GM19468 (cell line): ENCODE results near the gene C7.

Experiments used
- ATAC-seq: cut with Tn5 transposase; IDR thresholded peaks from one replicate; pipeline ENCODE4 v1.9.1; 2021; ENCODE audit warnings: mild to moderate bottlenecking, moderate library complexity, moderate number of reproducible peaks; ENCODE audit not compliant: unreplicated experiment; ENCODE audit errors: extremely low read depth

The C7 gene

GRCh38 chr5:40915341-40915926 lies 6.1 kb downstream of the C7 start:
- ATAC-seq = no peak

GRCh38 chr5:40916226-40916625 lies 6.9 kb downstream of the C7 start:
- no peak for ATAC-seq

- ATAC-seq = no peak
These were observed 19.7 kb downstream of the C7 start for GRCh38 chr5:40928886-40929448.

- ATAC-seq = no peak
These were observed 23.5 kb downstream of the C7 start for GRCh38 chr5:40932766-40933165.

GRCh38 chr5:40937075-40937474 lies 27.8 kb downstream of the C7 start:
- ATAC-seq = no peak

GRCh38 chr5:40939753-40940152 lies 30.5 kb downstream of the C7 start:
- ATAC-seq = no peak

GRCh38 chr5:40945111-40945510 lies 35.8 kb downstream of the C7 start:
- no peak for ATAC-seq

GRCh38 chr5:40955313-40955712 lies 46.0 kb downstream of the C7 start:
- ATAC-seq = no peak

GRCh38 chr5:40957048-40957447 lies 47.8 kb downstream of the C7 start:
- ATAC-seq = no peak

GRCh38 chr5:40958811-40959210 lies 49.5 kb downstream of the C7 start:
- no peak for ATAC-seq

GRCh38 chr5:40960037-40960436 lies 50.7 kb downstream of the C7 start:
- ATAC-seq = no peak

GRCh38 chr5:40962207-40962955 lies 53.1 kb downstream of the C7 start:
- ATAC-seq = no peak

GRCh38 chr5:40972434-40972833 lies 63.1 kb downstream of the C7 start:
- ATAC-seq = no peak

GRCh38 chr5:40973364-40974004 lies 64.2 kb downstream of the C7 start:
- ATAC-seq = no peak

GRCh38 chr5:40976041-40976440 lies 66.7 kb downstream of the C7 start:
- ATAC-seq = no peak

GRCh38 chr5:40976836-40977235 lies 67.5 kb downstream of the C7 start:
- ATAC-seq = no peak

GRCh38 chr5:40981420-40981819 lies 72.1 kb downstream of the C7 start:
- ATAC-seq = no peak

GRCh38 chr5:40983781-40984180 lies 74.5 kb downstream of the C7 start:
- ATAC-seq = no peak

GRCh38 chr5:40984884-40985283 lies 75.6 kb downstream of the C7 start:
- no peak for ATAC-seq

- ATAC-seq = no peak
These were observed 76.2 kb downstream of the C7 start for GRCh38 chr5:40985501-40985900.

GRCh38 chr5:40986666-40987065 lies 77.4 kb downstream of the C7 start:
- ATAC-seq = no peak
